Astrocyte of the cerebellum (primary cell): Measurements from ENCODE around the gene VWA3B.
"Not testable (repeated sequence)": the region's sequence is repeated elsewhere in the genome, so short reads cannot be mapped to it uniquely, and the experiment has no call there.

Experiments
- DNase-seq: peaks from one replicate; pipeline ENCODE4 v3.0.0-alpha.2; 2011; ENCODE audit warnings: low read depth
- H3K4me3 ChIP-seq: 2 replicates; pipeline ENCODE4 v1.5.1; 2011; ENCODE audit warnings: mild to moderate bottlenecking, low read depth, low read length, moderate library complexity
- CTCF ChIP-seq: IDR thresholded peaks from 2 replicates; pipeline ENCODE4 v1.5.1; 2012; ENCODE audit warnings: low read length, low read depth, moderate library complexity, mild to moderate bottlenecking; ENCODE audit errors: missing control alignments
- in situ Hi-C: cut with HindIII; loops from 2 replicates; pipeline ENCODE4 v1.10.0; 2017; ENCODE audit warnings: low sequenced_read_pairs

The VWA3B gene

GRCh38 chr2:98140210-98140609 is 53.2 kb downstream of the VWA3B start:
- H3K4me3 ChIP-seq, result no peak overlapping the region
- DNase-seq, result no peak
- TF ChIP-seq CTCF, result no peak
- in situ Hi-C loops, result no loop called here

- H3K4me3 ChIP-seq, result no peak overlapping the region
- DNase-seq, result no peak
- in situ Hi-C loops, result no loop called here
- no peak for TF ChIP-seq CTCF
These were observed 55.3 kb downstream of the VWA3B start for GRCh38 chr2:98142106-98142791.

GRCh38 chr2:98145070-98145469 is 58.1 kb downstream of the VWA3B start:
- no peak overlapping the region for H3K4me3 ChIP-seq
- in situ Hi-C loops, result no loop called here
- DNase-seq, result no peak
- TF ChIP-seq CTCF, result no peak

GRCh38 chr2:98147900-98148299 is 60.9 kb downstream of the VWA3B start:
- DNase-seq, in situ Hi-C loops, H3K4me3 ChIP-seq: not testable (repeated sequence)

- H3K4me3 ChIP-seq, result peak overlapping the region; percentile 14
These were observed 61.8 kb downstream of the VWA3B start for GRCh38 chr2:98148595-98149332.

GRCh38 chr2:98149333-98149697 is 62.3 kb downstream of the VWA3B start:
- peak; percentile 40 for DNase-seq
- TF ChIP-seq CTCF, result no peak
- in situ Hi-C loops, result no loop called here
- H3K4me3 ChIP-seq, result peak overlapping the region; percentile 14

More at GRCh38 chr2:98148595-98149332, 61.8 kb downstream of the VWA3B start:
- DNase-seq, result no peak
- TF ChIP-seq CTCF, result no peak
- in situ Hi-C loops, result no loop called here

- DNase-seq, result no peak
- no peak for TF ChIP-seq CTCF
- no peak overlapping the region for H3K4me3 ChIP-seq
- in situ Hi-C loops, result no loop called here
These were observed 66.5 kb downstream of the VWA3B start for GRCh38 chr2:98153481-98153880.
